ENCODE measurements around the gene RUNX3.

Gene RUNX3

GRCh38 chr1:24860841-24861240 lies 69.2 kb downstream of the RUNX3 start:
- no peak for DNase-seq

- no peak for DNase-seq
Observed at GRCh38 chr1:24859063-24860010, 70.7 kb downstream of the RUNX3 start.

GRCh38 chr1:24858277-24858676 lies 71.8 kb downstream of the RUNX3 start:
- no peak for DNase-seq

GRCh38 chr1:24857507-24858133 lies 72.5 kb downstream of the RUNX3 start:
- DNase-seq = no peak

GRCh38 chr1:24856787-24857506 lies 73.1 kb downstream of the RUNX3 start:
- no peak for DNase-seq

GRCh38 chr1:24855474-24855873 lies 74.6 kb downstream of the RUNX3 start:
- no peak for DNase-seq

GRCh38 chr1:24853649-24854048 lies 76.4 kb downstream of the RUNX3 start:
- DNase-seq = no peak

- DNase-seq = no peak
Observed at GRCh38 chr1:24850328-24850920, 79.7 kb downstream of the RUNX3 start.

- peak; percentile 41 for DNase-seq
Observed at GRCh38 chr1:24849672-24850295, 80.3 kb downstream of the RUNX3 start.
